Frontal cortex (tissue), 4 donors: ENCODE data around the gene GRK5. TPM values are rescaled to one million over a fixed set of nuclear protein-coding genes. Genes with fewer than 3 reads are reported as not detected.
"Not testable (repeated sequence)": the region's sequence is repeated elsewhere in the genome, so short reads cannot be mapped to it uniquely, and the experiment has no call there.

ENCODE experiments used
- DNase-seq, 2 donors: peaks; one replicate each; pipeline ENCODE4 v3.0.0; 2012; ENCODE audit warnings: low spot score in 2 of 2
- FAIRE-seq: peaks from 2 replicates; lab custom pipeline; 2012; peaks lifted over from hg19 to GRCh38; lab: Jason Lieb, UNC
- total RNA-seq: library from RNA; depleted of rRNA; stranded (reverse); fragments of >200 nt; gene quantifications from one replicate; pipeline ENCODE4 v1.2.3, GENCODE V29; 2014
- donor health status: control.
- donor health status: control.
- donor health status: control.

GRK5 gene
- 11.4 TPM for total RNA-seq

- DNase-seq (peak; percentile 93 to 97), FAIRE-seq (no peak)
Observed at GRCh38 chr10:119207366-119207666, at the start of gene GRK5. Gene GRK5 (plus strand): TSS chr10:119207571. CDS start chr10:119207918, 347 bp downstream.

- FAIRE-seq (no peak), DNase-seq (no peak)
Observed at GRCh38 chr10:119159332-119159731, 48.0 kb upstream of the GRK5 start.

DNA sequence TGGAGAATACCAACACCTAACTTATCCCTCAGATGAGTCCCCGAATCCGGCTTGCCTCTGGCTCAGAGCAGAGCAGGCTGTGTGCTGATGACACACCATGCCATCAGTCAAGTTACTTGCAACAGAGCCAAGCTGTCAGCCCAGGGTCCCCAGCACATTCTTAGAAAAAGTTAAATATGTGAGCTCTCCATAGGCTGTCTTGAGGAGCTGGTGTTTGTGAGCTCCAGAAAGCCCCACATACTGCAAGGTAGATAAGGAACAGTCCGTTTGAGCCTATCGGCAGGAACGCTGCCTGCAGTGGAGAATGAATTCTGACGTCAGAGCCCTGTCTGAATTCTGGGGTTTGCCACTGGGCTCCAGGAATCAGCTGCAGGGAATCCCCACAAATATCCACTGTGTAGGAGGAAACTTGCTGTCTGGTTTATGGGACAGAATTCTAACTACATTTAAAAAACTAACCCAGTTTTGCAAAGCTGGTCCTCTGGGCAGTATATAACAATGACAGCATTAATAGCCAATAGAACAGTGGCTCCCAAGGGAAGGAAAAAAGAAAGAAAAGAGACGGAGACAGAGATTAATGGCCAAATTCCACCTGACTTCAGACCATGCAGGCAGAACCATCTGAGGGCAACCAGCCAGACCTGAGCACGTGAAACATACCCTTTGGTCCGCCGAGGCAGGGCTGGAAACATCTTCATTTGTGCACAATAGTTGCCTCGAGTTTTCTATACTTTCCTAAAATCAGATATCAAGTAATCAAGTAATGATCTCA is 45.5 kb upstream of the GRK5 start:
- DNase-seq = peak in 1 of 2 donors; percentile 29
- no peak for FAIRE-seq

DNA sequence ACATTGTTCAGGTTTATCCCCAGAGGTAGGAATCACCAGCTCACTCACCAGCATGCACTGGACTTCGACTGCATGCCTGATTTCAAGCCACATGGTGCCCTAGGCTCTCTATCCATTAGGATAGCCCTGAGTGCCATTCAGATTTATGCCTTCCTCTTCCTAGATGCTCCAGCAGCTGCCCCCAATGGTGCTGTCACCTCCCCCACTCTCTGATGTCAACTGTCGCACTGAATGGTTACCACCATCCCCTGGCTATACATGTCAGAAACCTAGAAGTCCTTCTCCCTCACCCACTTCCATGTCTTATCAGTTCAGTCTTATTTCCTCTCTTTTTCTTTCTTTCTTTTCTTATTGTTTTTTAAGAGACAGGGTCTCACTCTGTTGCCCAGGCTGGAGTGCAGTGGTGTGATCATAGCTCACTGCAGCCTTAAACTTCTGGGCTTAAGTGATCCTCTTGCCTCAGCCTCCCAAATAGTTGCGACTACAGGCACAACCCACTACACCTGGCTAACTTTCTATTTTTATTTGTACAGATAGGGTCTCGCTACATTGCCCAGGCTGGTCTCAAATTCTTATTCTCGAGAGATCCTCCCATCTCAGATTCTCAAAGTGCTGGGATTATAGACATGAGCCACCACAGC is 44.8 kb upstream of the GRK5 start:
- no peak for FAIRE-seq
- DNase-seq = no peak

- FAIRE-seq (no peak), DNase-seq (peak; percentile 85 to 88)
Observed at GRCh38 chr10:119165171-119166117, 41.9 kb upstream of the GRK5 start, which contains the start of gene SFXN4. Gene SFXN4 (minus strand): TSS chr10:119165714. CDS start chr10:119165647, 67 bp downstream.

- no peak for DNase-seq
- FAIRE-seq = no peak
Observed at GRCh38 chr10:119166118-119166500, 41.3 kb upstream of the GRK5 start.

DNA sequence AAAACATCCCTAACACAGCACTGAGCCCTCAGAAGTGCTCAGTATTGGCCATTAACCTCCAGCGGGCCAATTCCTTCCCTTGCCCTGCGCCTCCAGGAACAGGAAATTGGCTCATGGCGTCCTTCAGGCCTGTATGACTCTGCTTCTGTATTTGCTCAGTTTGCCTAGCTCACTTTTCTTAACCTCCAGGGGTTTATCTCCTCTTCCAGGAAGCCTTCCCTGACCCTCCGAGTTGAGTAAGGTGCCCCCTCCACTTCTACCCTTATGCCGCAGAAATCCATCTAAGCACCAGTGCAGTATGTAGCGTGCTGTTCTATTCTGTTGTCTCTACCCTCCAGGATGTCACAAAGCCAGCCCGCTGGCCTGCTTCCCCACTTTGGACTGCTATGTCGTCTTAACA is 40.8 kb upstream of the GRK5 start:
- no peak for FAIRE-seq

DNA sequence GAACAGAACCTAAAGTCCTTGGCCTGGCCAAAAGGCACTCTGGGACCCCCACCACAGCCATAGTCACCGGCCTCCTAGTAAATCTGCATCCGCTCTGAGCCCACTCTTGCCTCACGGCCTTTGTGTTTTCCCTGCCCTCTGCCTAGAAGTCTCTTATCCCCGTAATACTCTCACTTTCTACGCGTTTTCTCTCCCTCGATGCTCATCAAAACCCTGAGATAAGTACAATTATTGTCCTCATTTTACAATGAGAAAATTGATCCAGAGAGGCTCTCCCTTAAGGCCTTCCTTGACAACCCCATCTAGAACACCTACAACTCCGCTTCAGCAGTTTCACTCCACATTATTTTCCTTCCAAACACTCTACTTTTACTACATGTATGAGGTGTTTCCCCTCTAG is 40.3 kb upstream of the GRK5 start:
- no peak for FAIRE-seq

More for the DNA sequence above, 40.8 kb upstream of the GRK5 start:
- no peak for DNase-seq

DNA sequence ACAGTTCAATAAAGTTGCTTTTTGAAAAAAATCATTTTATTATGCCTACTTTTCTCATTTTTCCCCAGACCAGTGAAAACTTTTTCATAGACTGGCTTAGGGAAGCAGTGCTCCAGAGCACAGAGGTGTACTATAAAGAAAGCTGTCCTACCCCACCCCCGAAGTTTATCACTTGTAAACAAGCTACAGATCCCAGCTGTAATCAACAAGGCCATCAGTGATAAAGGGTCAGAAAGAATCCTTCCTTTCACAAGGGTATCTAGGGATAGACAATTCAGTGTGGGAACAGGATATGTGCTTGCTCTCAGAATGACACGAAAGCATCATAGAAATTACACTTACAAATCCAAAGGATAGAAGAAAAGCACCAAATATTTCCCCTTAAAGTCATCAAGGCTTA is 33.3 kb upstream of the GRK5 start:
- no peak for FAIRE-seq

More for the DNA sequence above, 40.3 kb upstream of the GRK5 start:
- DNase-seq = no peak

GRCh38 chr10:119176166-119176565 is 31.2 kb upstream of the GRK5 start:
- DNase-seq = no peak
- FAIRE-seq = no peak

More for the DNA sequence above, 33.3 kb upstream of the GRK5 start:
- no peak for DNase-seq

GRCh38 chr10:119177708-119178371 is 29.5 kb upstream of the GRK5 start:
- no peak for DNase-seq
- no peak for FAIRE-seq

DNA sequence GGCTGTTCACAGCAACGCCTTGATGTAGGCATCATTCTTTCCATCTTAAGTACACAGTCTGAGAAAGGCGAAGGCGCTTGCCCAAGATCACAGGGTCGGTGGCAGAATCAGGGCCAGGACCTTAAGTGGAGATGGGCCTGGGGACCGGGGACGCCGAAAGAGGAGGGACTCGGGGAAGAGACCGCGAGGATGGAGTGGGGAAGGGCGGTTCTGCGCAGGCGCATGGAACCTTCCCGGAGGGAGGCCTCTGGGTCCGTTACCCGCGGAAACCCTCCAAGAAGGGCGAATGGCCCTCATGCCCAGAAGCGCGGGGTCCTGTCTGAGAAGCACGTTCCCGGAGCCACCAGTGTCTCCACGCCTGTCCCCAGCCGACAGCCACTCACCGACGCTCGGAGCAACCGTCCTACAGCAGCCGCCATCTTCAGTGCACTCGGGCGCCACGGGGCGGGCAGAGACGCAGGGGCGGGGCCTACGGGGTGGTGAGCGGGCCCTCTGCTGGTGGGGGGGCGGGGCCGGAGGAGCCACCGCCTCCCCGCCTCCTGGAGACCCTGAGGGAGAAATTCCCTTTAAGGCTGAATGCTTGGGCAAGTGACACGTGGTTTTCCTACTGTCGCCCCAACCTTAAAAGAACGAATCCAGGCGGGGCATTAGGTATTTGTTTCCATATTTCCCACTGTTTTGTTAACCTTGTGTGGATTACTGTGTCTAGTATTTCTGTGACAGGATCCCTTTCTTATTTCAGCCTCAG is 28.8 kb upstream of the GRK5 start, which contains the start of gene PRDX3:
Gene PRDX3 (minus strand): TSS at position 441 of the 748 bp plus-strand sequence. CDS start 22 bp downstream, at position 419.
- DNase-seq (peak; percentile 81 to 85), FAIRE-seq (no peak)

GRCh38 chr10:119180850-119181400 is 26.4 kb upstream of the GRK5 start:
- not testable (repeated sequence) for FAIRE-seq, DNase-seq

- no peak for FAIRE-seq
- DNase-seq = no peak
Observed at GRCh38 chr10:119183664-119184412, 23.5 kb upstream of the GRK5 start.

GRCh38 chr10:119189811-119190282 is 17.5 kb upstream of the GRK5 start:
- FAIRE-seq (peak; percentile 51), DNase-seq (peak in 1 of 2 donors; percentile 31)

- no peak for DNase-seq
- no peak for FAIRE-seq
Observed at GRCh38 chr10:119190353-119190752, 17.0 kb upstream of the GRK5 start.

DNA sequence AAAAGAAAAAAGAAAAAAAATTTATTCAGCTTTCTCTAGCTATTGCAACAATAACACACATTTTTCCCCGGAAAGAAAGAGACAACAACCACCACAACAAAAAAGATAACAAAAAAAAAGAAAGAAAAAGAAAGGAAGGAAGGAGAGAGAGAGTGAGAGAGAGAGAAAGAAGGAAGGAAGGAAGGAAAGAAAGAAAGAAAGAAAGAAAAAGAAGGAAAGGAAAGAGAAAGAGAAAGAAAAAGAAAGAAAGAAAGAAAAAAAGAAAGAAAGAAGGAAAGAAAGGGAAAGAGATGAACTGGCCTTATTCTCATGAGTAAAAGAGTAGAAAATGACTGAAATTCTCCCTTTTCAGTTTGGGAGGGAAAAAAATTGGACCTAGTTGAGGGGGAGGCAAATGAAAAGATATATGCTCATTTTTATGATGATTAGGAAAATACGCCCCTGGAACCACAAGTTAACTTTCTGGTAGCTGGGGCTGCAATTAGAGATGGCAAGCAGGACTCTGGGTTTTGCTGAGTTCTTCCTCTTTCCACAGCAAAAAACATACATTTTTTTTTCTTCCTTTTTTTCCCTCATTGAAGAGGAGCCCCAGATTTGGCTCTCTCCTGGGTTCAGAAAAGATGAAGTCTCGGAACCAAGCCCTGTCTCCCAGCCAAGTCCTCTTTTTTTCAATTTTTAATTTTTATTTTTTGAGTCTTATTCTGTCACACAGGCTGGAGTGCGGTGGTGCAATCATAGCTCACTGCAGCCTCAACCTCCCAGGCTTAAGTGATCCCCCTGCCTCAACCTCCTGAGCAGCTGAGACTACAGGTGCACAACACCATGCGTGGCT is 16.2 kb upstream of the GRK5 start:
- DNase-seq (no peak), FAIRE-seq (no peak)
